GM19467 (cell line): ENCODE data around the gene CTDP1.
"Not testable (repeated sequence)": the region's sequence is repeated elsewhere in the genome, so short reads cannot be mapped to it uniquely, and the experiment has no call there.

ENCODE experiments used
- ATAC-seq: cut with Tn5 transposase; IDR thresholded peaks from one replicate; pipeline ENCODE4 v1.9.1; 2021; ENCODE audit warnings: mild to moderate bottlenecking, moderate library complexity; ENCODE audit not compliant: unreplicated experiment

Gene CTDP1

GRCh38 chr18:79719478-79720358, 40.1 kb downstream of the CTDP1 start:
- not testable (repeated sequence) for ATAC-seq

DNA sequence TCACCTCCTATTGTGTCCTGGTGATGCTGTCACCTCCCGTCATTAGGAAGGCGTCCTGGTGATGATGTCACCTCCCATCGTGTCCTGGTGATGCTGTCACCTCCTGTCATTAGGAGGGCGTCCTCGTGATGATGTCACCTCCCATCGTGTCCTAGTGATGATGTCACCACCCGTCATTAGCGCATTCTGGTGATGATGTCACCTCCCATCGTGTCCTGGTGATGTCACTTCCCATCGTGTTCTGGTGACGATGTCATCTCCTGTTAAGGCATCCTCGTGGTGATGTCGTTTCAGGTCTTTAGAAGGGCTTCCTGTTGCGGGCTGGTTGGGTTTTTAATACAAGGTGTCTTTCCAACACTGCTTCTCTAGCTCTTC, 40.7 kb downstream of the CTDP1 start:
- no peak for ATAC-seq

- no peak for ATAC-seq
These were observed 43.4 kb downstream of the CTDP1 start for GRCh38 chr18:79723036-79723435.

DNA sequence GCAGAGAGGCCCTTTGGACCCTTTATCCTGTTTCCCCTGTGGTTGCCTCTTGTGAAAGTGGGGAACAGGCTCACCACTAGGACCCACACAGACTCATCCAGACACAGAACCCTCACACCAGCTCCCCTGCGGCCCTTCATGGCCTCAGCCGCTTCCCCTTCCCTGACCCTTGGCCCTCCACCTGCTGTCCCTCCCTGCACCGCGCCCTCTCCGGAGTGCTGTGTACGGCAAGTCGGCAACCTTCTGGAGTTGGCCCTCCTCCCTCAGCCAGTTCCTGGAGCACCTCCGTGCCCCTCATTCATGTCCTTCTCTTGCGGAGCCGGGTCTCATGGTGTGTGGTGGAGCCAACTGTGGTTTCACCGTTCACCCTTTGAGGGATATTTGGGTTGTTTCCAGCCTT, 44.0 kb downstream of the CTDP1 start:
- no peak for ATAC-seq

GRCh38 chr18:79724299-79725080, 44.9 kb downstream of the CTDP1 start:
- ATAC-seq, result no peak

GRCh38 chr18:79725486-79725885, 45.9 kb downstream of the CTDP1 start:
- ATAC-seq, result no peak

- no peak for ATAC-seq
These were observed 47.1 kb downstream of the CTDP1 start for GRCh38 chr18:79726721-79727120.

DNA sequence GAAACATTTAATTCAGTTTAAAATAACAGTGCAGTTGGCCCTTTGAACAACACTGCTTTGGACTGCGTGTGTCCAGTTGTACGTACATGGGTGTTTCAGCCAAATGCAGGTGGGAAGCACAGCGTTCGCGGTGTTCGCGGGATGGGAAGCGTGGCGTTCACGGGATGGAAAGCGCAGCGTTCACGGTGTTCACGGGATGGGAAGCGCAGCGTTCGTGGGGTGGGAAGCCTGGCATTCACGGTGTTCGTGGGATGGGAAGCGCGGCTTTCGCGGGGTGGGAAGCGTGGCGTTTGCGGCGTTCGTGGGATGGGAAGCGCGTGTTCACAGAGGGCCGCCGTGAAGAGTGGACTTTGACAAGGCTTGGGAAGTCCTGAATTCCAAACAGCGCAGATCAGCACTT, 47.6 kb downstream of the CTDP1 start:
- no peak for ATAC-seq

GRCh38 chr18:79728931-79729586, 49.5 kb downstream of the CTDP1 start:
- ATAC-seq, result no peak

DNA sequence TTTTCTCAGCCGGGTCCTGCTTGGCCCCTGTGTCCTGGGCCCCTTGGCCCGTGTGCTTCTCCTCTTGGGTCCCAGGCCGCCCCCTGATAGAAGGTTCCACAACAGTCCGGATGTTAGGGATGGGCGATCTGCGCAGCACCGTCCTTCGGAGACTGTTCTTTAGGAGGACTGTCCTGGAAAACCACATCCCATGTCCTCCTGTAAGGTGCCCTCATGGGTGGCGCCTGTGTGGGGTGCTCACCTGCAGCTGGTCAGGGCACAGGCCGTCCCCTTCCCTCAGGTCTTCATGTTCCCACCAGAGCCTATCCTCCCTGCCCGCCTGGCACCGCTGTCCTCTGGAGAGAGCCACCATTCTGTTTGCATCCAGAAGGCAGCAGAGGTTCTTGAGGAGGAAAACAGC, 50.0 kb downstream of the CTDP1 start:
- no peak for ATAC-seq

GRCh38 chr18:79730804-79731203, 51.2 kb downstream of the CTDP1 start:
- ATAC-seq, result no peak

- not testable (repeated sequence) for ATAC-seq
These were observed 52.5 kb downstream of the CTDP1 start for GRCh38 chr18:79731881-79732720.

DNA sequence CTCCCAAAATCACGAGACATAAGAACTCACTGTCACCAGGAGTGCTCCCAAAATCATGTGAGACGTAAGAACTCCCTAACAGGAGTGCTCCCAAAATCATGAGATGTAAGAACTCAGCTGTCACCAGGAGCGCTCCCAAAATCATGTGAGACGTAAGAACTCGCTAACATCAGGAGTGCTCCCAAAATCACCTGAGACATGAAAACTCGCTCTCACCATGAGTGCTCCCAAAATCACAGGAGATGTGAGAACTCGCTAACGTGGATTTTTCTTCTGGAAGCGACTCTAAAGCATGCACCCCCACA, 53.1 kb downstream of the CTDP1 start:
- no peak for ATAC-seq

GRCh38 chr18:79733135-79733701, 53.6 kb downstream of the CTDP1 start:
- ATAC-seq, result no peak

- no peak for ATAC-seq
These were observed 54.6 kb downstream of the CTDP1 start for GRCh38 chr18:79733986-79734770.

- ATAC-seq, result no peak
These were observed 55.7 kb downstream of the CTDP1 start for GRCh38 chr18:79735071-79735980.

GRCh38 chr18:79736230-79736629, 56.6 kb downstream of the CTDP1 start:
- ATAC-seq, result no peak

DNA sequence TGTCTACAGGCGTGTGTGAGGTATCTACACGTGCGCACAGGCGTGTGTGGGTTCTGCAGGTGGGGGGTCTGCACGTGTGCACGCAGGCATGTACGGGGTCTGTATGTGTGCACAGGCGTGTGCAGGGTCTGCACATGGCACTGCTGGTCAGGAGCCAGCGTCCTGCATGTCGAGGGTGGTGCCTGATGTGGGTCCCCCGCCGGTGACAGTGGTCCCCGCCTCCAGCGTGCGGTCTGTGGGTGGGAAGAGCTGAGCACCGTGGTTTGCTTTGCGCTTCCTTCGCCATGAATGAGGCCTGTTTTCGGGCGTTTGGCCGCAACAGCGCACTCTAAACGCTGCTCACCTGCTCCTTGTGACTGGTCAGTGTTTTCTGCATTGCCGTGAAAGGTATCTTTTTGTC, 57.2 kb downstream of the CTDP1 start:
- ATAC-seq, result no peak

- no peak for ATAC-seq
These were observed 57.8 kb downstream of the CTDP1 start for GRCh38 chr18:79737426-79737825.
